Measurements from ENCODE around the gene PAPSS1.
"Not testable (repeated sequence)": the region's sequence is repeated elsewhere in the genome, so short reads cannot be mapped to it uniquely, and the experiment has no call there.

Gene PAPSS1

DNA sequence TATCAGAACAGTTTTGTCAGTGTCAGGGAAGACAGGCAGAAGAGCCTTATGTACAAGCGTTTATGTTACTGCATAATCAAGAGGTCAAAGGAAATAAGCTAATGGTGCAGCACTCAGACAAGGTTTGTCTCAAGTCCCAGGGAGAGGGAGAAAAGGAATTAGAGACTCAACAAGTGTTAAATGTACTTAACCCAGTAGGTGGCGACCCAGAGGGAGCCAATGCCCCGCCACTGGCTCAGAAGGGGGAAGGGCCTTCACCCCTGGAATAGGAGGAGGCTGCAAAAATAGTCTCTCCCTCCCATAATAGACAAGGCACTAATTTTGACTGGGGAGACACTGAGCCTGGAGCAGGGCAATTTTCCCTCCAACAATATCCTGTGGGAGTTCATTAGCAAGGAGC, 14.1 kb upstream of the PAPSS1 start:
- H3K4me2 ChIP-seq (ENCODE audit: low read length) = no peak overlapping the region
- H2AK5ac ChIP-seq (ENCODE audit: low read length) = no peak overlapping the region
- H3K9ac ChIP-seq (ENCODE audit: low read length) = no peak overlapping the region
- H4K8ac ChIP-seq (ENCODE audit: low read depth, low read length) = no peak overlapping the region
- no peaks in the 10 kb centered on the region for H3K79me2 ChIP-seq (ENCODE audit: control insufficient read depth, insufficient read depth, low read length)
- H3K56ac ChIP-seq (ENCODE audit: low read length) = no peak overlapping the region
- no peak overlapping the region for H3K23ac ChIP-seq (ENCODE audit: low read length)
- DNase-seq = peak; percentile 76
- H2BK15ac ChIP-seq (replicated peaks; ENCODE audit: low read depth) = no peak overlapping the region
- WGBS (ENCODE audit: extremely low coverage, insufficient coverage, low lambda C conversion rate) = no CpG with 5 or more reads among the region's 3 CpGs
- H2BK5ac ChIP-seq (ENCODE audit: low read length) = no peak overlapping the region
- H2BK120ac ChIP-seq (ENCODE audit: low read depth, low read length) = no peak overlapping the region
- H3K4ac ChIP-seq (ENCODE audit: low read depth, low read length) = no peak overlapping the region
- H3K4me1 ChIP-seq (ENCODE audit: control insufficient read depth, low read depth, low read length) = peaks cover 10% of the 10 kb centered on the region
- H3K4me3 ChIP-seq (ENCODE audit: low read length) = no peak overlapping the region
- no peaks in the 10 kb centered on the region for H3K27me3 ChIP-seq (ENCODE audit: insufficient read depth, low read length, poor library complexity)
- no peak overlapping the region for H3K27ac ChIP-seq (ENCODE audit: low read depth, low read length)
- no peak overlapping the region for H4K5ac ChIP-seq (ENCODE audit: low read length)
- no peak overlapping the region for H3K18ac ChIP-seq (ENCODE audit: low read length)
- no peaks in the 10 kb centered on the region for H3K36me3 ChIP-seq (ENCODE audit: control insufficient read depth, insufficient read depth, low read length)
- H3K79me1 ChIP-seq (ENCODE audit: low read length) = no peaks in the 10 kb centered on the region

DNA sequence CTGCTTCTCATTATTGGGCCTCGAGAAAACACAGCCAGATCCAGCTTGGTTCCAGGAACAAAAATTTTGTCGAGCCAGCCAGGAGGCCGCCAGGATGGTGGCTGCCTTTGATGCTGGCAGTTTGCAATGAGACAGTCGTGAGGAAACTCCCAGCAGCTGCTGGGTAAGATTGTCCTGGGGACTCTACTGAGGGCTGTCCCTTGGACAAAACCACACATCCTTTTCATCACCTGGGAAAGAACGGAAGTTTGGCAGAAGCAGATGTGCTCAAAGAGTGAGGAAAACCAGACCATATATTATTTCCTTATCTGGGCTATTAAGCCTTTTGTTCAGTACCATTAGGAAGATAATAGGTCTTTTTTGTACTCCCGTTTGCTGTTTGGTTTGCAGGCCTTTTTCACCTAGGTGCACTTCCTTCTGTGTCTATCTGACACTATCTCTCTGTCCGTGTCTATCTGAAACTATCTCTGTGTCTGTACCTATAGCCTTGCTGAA, 13.4 kb upstream of the PAPSS1 start:
- peak overlapping the region; percentile 67 for H4K8ac ChIP-seq (ENCODE audit: low read depth, low read length)
- H3K27me3 ChIP-seq (ENCODE audit: insufficient read depth, low read length, poor library complexity) = no peaks in the 10 kb centered on the region
- H2BK15ac ChIP-seq (replicated peaks; ENCODE audit: low read depth) = no peak overlapping the region
- H3K4me3 ChIP-seq (ENCODE audit: low read length) = no peak overlapping the region
- H3K4me2 ChIP-seq (ENCODE audit: low read length) = no peak overlapping the region
- WGBS (ENCODE audit: extremely low coverage, insufficient coverage, low lambda C conversion rate) = no CpG with 5 or more reads among the region's 7 CpGs
- H3K27ac ChIP-seq (ENCODE audit: low read depth, low read length) = no peak overlapping the region
- no peaks in the 10 kb centered on the region for H3K36me3 ChIP-seq (ENCODE audit: control insufficient read depth, insufficient read depth, low read length)
- no peak overlapping the region for H2BK120ac ChIP-seq (ENCODE audit: low read depth, low read length)
- no peak overlapping the region for H3K9ac ChIP-seq (ENCODE audit: low read length)
- no peak overlapping the region for H3K56ac ChIP-seq (ENCODE audit: low read length)
- no peaks in the 10 kb centered on the region for H3K79me2 ChIP-seq (ENCODE audit: control insufficient read depth, insufficient read depth, low read length)
- H3K18ac ChIP-seq (ENCODE audit: low read length) = no peak overlapping the region
- H2AK5ac ChIP-seq (ENCODE audit: low read length) = no peak overlapping the region
- no peaks in the 10 kb centered on the region for H3K79me1 ChIP-seq (ENCODE audit: low read length)
- peak; percentile 63 for DNase-seq
- H2BK5ac ChIP-seq (ENCODE audit: low read length) = no peak overlapping the region
- H4K5ac ChIP-seq (ENCODE audit: low read length) = no peak overlapping the region
- H3K4me1 ChIP-seq (ENCODE audit: control insufficient read depth, low read depth, low read length) = peaks cover 10% of the 10 kb centered on the region
- H3K23ac ChIP-seq (ENCODE audit: low read length) = no peak overlapping the region
- H3K4ac ChIP-seq (ENCODE audit: low read depth, low read length) = no peak overlapping the region

- H3K36me3 ChIP-seq (ENCODE audit: control insufficient read depth, insufficient read depth, low read length); H2BK5ac ChIP-seq (ENCODE audit: low read length); H3K27ac ChIP-seq (ENCODE audit: low read depth, low read length); H3K79me2 ChIP-seq (ENCODE audit: control insufficient read depth, insufficient read depth, low read length); H2BK120ac ChIP-seq (ENCODE audit: low read depth, low read length); H4K5ac ChIP-seq (ENCODE audit: low read length); H3K4ac ChIP-seq (ENCODE audit: low read depth, low read length); H3K27me3 ChIP-seq (ENCODE audit: insufficient read depth, low read length, poor library complexity); H3K79me1 ChIP-seq (ENCODE audit: low read length); DNase-seq; H3K9ac ChIP-seq (ENCODE audit: low read length); H3K4me2 ChIP-seq (ENCODE audit: low read length); H2BK15ac ChIP-seq (replicated peaks; ENCODE audit: low read depth); H3K4me3 ChIP-seq (ENCODE audit: low read length); H3K18ac ChIP-seq (ENCODE audit: low read length); H2AK5ac ChIP-seq (ENCODE audit: low read length); H3K56ac ChIP-seq (ENCODE audit: low read length); H4K8ac ChIP-seq (ENCODE audit: low read depth, low read length); H3K4me1 ChIP-seq (ENCODE audit: control insufficient read depth, low read depth, low read length); H3K23ac ChIP-seq (ENCODE audit: low read length): not testable (repeated sequence)
- no CpG with 5 or more reads among the region's 4 CpGs for WGBS (ENCODE audit: extremely low coverage, insufficient coverage, low lambda C conversion rate)
These were observed 9.0 kb upstream of the PAPSS1 start for GRCh38 chr4:107729050-107729449.

GRCh38 chr4:107726131-107726925, 6.3 kb upstream of the PAPSS1 start:
- H3K79me2 ChIP-seq (ENCODE audit: control insufficient read depth, insufficient read depth, low read length); H3K4me1 ChIP-seq (ENCODE audit: control insufficient read depth, low read depth, low read length); H4K8ac ChIP-seq (ENCODE audit: low read depth, low read length); H3K4me3 ChIP-seq (ENCODE audit: low read length); H3K4ac ChIP-seq (ENCODE audit: low read depth, low read length); H4K5ac ChIP-seq (ENCODE audit: low read length); H3K18ac ChIP-seq (ENCODE audit: low read length); H2BK5ac ChIP-seq (ENCODE audit: low read length); H3K36me3 ChIP-seq (ENCODE audit: control insufficient read depth, insufficient read depth, low read length); H3K27me3 ChIP-seq (ENCODE audit: insufficient read depth, low read length, poor library complexity); H2BK120ac ChIP-seq (ENCODE audit: low read depth, low read length); H2AK5ac ChIP-seq (ENCODE audit: low read length); H3K79me1 ChIP-seq (ENCODE audit: low read length); H2BK15ac ChIP-seq (replicated peaks; ENCODE audit: low read depth); H3K27ac ChIP-seq (ENCODE audit: low read depth, low read length); DNase-seq; H3K23ac ChIP-seq (ENCODE audit: low read length); H3K56ac ChIP-seq (ENCODE audit: low read length); H3K4me2 ChIP-seq (ENCODE audit: low read length); H3K9ac ChIP-seq (ENCODE audit: low read length): not testable (repeated sequence)
- no CpG with 5 or more reads among the region's 3 CpGs for WGBS (ENCODE audit: extremely low coverage, insufficient coverage, low lambda C conversion rate)

DNA sequence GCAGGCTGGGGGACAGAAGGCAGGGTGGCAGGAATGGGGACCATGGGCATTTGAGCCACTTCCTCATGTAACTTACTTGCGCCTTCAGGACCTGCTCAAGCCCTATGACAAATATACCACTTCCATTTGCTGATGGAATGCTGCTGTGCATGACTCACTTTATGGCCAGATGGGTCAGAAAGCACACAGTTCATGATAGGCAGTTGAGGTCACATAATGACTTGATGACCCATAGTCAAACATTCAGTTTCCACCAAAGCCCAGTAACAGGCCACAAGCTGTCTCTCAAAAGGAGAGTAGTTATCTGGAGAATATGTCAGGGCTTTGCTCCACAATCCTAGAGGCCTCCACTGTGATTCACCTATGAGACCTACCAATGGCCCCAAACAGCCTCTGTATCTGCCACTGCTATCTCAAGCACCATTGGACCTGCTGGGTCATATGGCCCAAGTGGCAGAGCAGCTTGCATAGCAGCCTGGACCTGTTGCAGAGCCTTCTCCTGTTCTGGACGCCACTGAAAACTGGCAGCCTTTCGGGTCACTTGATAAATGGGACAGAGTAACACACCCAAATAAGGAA, 5.3 kb upstream of the PAPSS1 start:
- Histone ChIP-seq H2BK5ac (ENCODE audit: low read length) (no peak overlapping the region), H4K5ac (ENCODE audit: low read length) (no peak overlapping the region), H3K4me1 (ENCODE audit: control insufficient read depth, low read depth, low read length) (peaks cover under 1% of the 10 kb centered on the region), H3K36me3 (ENCODE audit: control insufficient read depth, insufficient read depth, low read length) (no peaks in the 10 kb centered on the region), H3K4me3 (ENCODE audit: low read length) (no peak overlapping the region), H3K27me3 (ENCODE audit: insufficient read depth, low read length, poor library complexity) (no peaks in the 10 kb centered on the region), H3K56ac (ENCODE audit: low read length) (no peak overlapping the region), H3K18ac (ENCODE audit: low read length) (no peak overlapping the region), H3K23ac (ENCODE audit: low read length) (no peak overlapping the region), H3K27ac (ENCODE audit: low read depth, low read length) (no peak overlapping the region), H4K8ac (ENCODE audit: low read depth, low read length) (no peak overlapping the region), H3K4me2 (ENCODE audit: low read length) (no peak overlapping the region), H3K4ac (ENCODE audit: low read depth, low read length) (no peak overlapping the region), H2BK15ac (replicated peaks; ENCODE audit: low read depth) (no peak overlapping the region), H3K9ac (ENCODE audit: low read length) (no peak overlapping the region), H3K79me2 (ENCODE audit: control insufficient read depth, insufficient read depth, low read length) (no peaks in the 10 kb centered on the region), H3K79me1 (ENCODE audit: low read length) (no peaks in the 10 kb centered on the region), H2BK120ac (ENCODE audit: low read depth, low read length) (no peak overlapping the region), H2AK5ac (ENCODE audit: low read length) (no peak overlapping the region)
- no peak for DNase-seq
- no CpG with 5 or more reads among the region's 3 CpGs for WGBS (ENCODE audit: extremely low coverage, insufficient coverage, low lambda C conversion rate)

Data from mesendoderm (in vitro differentiated cells).